GM23338 (cell line): ENCODE data around the gene GALNT9. TPM values are rescaled to one million over a fixed set of nuclear protein-coding genes. Genes with fewer than 3 reads are reported as not detected.

Experiments
- CREB1 ChIP-seq: fragments of 250-450 bp; sonication (Bioruptor Pico); IDR thresholded peaks from 2 replicates; pipeline ENCODE4 v1.5.0; 2020; ENCODE audit warnings: low read depth, mild to moderate bottlenecking, moderate library complexity
- EZH2phosphoT487 ChIP-seq: fragments of 200-600 bp; sonication (generic); IDR thresholded peaks from one replicate; pipeline ENCODE4 v1.8.1; 2018; ENCODE audit warnings: antibody characterized with exemption; ENCODE audit not compliant: unreplicated experiment
- NANOG ChIP-seq: IDR thresholded peaks from 2 replicates; pipeline ENCODE4 v1.6.1; 2016; ENCODE audit warnings: antibody characterized with exemption, borderline replicate concordance
- POLR2AphosphoS5 ChIP-seq: IDR thresholded peaks from 2 replicates; pipeline ENCODE4 v1.6.1; 2016; ENCODE audit warnings: antibody characterized with exemption, low read depth
- polyA plus RNA-seq: library from polyadenylated mRNA; unstranded; fragments of >200 nt; fragmentation: Nextera tagmentation; extraction: Ambion mirVana; gene quantifications from 2 replicates; pipeline ENCODE4 v1.2.1, GENCODE V29; 2016
- total RNA-seq: library from RNA; depleted of rRNA; stranded (reverse); fragments of >200 nt; shearing (Covaris generic); gene quantifications from 2 replicates; pipeline ENCODE4 v1.2.3, GENCODE V29; 2014
- TF ChIP-seq, protein P1 (sequence below): fragments of 250-450 bp; sonication (Bioruptor Pico); IDR thresholded peaks from 2 replicates; pipeline ENCODE4 v1.5.0; 2020; ENCODE audit warnings: mild to moderate bottlenecking, moderate library complexity
- TF ChIP-seq, protein P2 (sequence below): IDR thresholded peaks from one replicate; pipeline ENCODE4 v1.6.1; 2018; ENCODE audit warnings: antibody characterized with exemption; ENCODE audit not compliant: unreplicated experiment

The GALNT9 gene
- total and polyA plus RNA-seq, 2 experiments from 2014 or later: 0.81 to 2.5 TPM

DNA sequence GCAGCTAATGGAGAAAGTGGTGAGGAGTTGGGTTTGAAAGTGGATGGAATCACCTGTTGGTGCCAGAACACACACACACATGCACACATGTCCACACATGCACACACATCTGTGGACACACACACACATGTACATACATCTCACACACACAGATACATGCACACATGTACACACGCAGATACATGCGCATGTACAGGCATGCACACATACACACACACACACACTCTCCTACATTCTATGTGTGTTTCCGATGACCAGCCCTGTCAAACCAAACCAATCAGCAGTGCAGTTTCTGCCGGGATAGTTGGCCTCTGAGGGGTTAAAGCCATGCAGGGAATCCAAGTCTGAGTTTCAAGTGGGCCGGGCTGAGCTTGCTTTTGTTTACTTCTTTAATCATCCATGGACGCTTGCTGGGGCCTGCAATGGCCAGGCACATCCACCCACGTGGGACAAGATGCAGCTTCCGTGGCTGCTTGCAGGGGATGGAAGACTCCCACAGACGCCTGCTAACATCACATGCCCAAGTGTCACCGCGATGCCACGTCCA is 52.5 kb downstream of the GALNT9 start (continued):
- TF ChIP-seq, protein P1, sequence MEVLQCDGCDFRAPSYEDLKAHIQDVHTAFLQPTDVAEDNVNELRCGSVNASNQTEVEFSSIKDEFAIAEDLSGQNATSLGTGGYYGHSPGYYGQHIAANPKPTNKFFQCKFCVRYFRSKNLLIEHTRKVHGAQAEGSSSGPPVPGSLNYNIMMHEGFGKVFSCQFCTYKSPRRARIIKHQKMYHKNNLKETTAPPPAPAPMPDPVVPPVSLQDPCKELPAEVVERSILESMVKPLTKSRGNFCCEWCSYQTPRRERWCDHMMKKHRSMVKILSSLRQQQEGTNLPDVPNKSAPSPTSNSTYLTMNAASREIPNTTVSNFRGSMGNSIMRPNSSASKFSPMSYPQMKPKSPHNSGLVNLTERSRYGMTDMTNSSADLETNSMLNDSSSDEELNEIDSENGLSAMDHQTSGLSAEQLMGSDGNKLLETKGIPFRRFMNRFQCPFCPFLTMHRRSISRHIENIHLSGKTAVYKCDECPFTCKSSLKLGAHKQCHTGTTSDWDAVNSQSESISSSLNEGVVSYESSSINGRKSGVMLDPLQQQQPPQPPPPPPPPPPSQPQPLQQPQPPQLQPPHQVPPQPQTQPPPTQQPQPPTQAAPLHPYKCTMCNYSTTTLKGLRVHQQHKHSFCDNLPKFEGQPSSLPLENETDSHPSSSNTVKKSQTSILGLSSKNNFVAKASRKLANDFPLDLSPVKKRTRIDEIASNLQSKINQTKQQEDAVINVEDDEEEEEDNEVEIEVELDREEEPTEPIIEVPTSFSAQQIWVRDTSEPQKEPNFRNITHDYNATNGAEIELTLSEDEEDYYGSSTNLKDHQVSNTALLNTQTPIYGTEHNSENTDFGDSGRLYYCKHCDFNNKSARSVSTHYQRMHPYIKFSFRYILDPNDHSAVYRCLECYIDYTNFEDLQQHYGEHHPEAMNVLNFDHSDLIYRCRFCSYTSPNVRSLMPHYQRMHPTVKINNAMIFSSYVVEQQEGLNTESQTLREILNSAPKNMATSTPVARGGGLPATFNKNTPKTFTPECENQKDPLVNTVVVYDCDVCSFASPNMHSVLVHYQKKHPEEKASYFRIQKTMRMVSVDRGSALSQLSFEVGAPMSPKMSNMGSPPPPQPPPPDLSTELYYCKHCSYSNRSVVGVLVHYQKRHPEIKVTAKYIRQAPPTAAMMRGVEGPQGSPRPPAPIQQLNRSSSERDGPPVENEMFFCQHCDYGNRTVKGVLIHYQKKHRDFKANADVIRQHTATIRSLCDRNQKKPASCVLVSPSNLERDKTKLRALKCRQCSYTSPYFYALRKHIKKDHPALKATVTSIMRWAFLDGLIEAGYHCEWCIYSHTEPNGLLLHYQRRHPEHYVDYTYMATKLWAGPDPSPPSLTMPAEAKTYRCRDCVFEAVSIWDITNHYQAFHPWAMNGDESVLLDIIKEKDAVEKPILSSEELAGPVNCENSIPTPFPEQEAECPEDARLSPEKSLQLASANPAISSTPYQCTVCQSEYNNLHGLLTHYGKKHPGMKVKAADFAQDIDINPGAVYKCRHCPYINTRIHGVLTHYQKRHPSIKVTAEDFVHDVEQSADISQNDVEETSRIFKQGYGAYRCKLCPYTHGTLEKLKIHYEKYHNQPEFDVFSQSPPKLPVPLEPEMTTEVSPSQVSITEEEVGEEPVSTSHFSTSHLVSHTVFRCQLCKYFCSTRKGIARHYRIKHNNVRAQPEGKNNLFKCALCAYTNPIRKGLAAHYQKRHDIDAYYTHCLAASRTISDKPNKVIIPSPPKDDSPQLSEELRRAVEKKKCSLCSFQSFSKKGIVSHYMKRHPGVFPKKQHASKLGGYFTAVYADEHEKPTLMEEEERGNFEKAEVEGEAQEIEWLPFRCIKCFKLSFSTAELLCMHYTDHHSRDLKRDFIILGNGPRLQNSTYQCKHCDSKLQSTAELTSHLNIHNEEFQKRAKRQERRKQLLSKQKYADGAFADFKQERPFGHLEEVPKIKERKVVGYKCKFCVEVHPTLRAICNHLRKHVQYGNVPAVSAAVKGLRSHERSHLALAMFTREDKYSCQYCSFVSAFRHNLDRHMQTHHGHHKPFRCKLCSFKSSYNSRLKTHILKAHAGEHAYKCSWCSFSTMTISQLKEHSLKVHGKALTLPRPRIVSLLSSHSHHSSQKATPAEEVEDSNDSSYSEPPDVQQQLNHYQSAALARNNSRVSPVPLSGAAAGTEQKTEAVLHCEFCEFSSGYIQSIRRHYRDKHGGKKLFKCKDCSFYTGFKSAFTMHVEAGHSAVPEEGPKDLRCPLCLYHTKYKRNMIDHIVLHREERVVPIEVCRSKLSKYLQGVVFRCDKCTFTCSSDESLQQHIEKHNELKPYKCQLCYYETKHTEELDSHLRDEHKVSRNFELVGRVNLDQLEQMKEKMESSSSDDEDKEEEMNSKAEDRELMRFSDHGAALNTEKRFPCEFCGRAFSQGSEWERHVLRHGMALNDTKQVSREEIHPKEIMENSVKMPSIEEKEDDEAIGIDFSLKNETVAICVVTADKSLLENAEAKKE (CRISPR knock-in tag): no peak
- TF ChIP-seq, protein P2, sequence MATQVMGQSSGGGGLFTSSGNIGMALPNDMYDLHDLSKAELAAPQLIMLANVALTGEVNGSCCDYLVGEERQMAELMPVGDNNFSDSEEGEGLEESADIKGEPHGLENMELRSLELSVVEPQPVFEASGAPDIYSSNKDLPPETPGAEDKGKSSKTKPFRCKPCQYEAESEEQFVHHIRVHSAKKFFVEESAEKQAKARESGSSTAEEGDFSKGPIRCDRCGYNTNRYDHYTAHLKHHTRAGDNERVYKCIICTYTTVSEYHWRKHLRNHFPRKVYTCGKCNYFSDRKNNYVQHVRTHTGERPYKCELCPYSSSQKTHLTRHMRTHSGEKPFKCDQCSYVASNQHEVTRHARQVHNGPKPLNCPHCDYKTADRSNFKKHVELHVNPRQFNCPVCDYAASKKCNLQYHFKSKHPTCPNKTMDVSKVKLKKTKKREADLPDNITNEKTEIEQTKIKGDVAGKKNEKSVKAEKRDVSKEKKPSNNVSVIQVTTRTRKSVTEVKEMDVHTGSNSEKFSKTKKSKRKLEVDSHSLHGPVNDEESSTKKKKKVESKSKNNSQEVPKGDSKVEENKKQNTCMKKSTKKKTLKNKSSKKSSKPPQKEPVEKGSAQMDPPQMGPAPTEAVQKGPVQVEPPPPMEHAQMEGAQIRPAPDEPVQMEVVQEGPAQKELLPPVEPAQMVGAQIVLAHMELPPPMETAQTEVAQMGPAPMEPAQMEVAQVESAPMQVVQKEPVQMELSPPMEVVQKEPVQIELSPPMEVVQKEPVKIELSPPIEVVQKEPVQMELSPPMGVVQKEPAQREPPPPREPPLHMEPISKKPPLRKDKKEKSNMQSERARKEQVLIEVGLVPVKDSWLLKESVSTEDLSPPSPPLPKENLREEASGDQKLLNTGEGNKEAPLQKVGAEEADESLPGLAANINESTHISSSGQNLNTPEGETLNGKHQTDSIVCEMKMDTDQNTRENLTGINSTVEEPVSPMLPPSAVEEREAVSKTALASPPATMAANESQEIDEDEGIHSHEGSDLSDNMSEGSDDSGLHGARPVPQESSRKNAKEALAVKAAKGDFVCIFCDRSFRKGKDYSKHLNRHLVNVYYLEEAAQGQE: no peak
- TF ChIP-seq EZH2phosphoT487 (no peak), NANOG (no peak), POLR2AphosphoS5 (no peak), CREB1 (CRISPR knock-in tag) (no peak)
